ENCODE results near the gene HTR3E. TPM values are rescaled to one million over a fixed set of nuclear protein-coding genes. Genes with fewer than 3 reads are reported as not detected.
A peak's percentile ranks its signal among the peaks of the same experiment; 100 is the strongest.

HTR3E gene
- total RNA-seq, 4 donors from 2014 or later: not detected

GRCh38 chr3:184154885-184155643 is 58.2 kb downstream of the HTR3E start, which contains the start of gene DVL3:
DVL3 (plus strand) TSS chr3:184155377; CDS start chr3:184155636, 259 bp downstream.
- intact Hi-C loops (cut with DNase I; ENCODE audit: low total_unique reads): no loop called here
- Histone ChIP-seq H3K4me1 (peaks cover 4 to 17% of the 10 kb centered on the region in 2 donors), H3K9me3 (no peaks in the 10 kb centered on the region), H3K36me3 (no peaks in the 10 kb centered on the region), H3K27ac (peak within 1 kb of the TSS; percentile 90 to 95), H3K27me3 (no peaks in the 10 kb centered on the region), H3K4me3 (peak within 1 kb of the TSS; percentile 75 to 97)
- TF ChIP-seq, protein P1, sequence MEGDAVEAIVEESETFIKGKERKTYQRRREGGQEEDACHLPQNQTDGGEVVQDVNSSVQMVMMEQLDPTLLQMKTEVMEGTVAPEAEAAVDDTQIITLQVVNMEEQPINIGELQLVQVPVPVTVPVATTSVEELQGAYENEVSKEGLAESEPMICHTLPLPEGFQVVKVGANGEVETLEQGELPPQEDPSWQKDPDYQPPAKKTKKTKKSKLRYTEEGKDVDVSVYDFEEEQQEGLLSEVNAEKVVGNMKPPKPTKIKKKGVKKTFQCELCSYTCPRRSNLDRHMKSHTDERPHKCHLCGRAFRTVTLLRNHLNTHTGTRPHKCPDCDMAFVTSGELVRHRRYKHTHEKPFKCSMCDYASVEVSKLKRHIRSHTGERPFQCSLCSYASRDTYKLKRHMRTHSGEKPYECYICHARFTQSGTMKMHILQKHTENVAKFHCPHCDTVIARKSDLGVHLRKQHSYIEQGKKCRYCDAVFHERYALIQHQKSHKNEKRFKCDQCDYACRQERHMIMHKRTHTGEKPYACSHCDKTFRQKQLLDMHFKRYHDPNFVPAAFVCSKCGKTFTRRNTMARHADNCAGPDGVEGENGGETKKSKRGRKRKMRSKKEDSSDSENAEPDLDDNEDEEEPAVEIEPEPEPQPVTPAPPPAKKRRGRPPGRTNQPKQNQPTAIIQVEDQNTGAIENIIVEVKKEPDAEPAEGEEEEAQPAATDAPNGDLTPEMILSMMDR (IDR thresholded peaks at IDR 0.05): peak in 1 of 4 experiments; percentile 7
- TF ChIP-seq POLR2A (IDR thresholded peaks at IDR 0.05): peak; percentile 49 to 58
- peak; percentile 57 to 73 for DNase-seq

- peak in 1 of 2 donors; percentile 44 for DNase-seq
- TF ChIP-seq, protein P1 (IDR thresholded peaks at IDR 0.05): no peak
- TF ChIP-seq POLR2A (IDR thresholded peaks at IDR 0.05): no peak
- Histone ChIP-seq H3K27ac (peak overlapping the region; percentile 90 to 95), H3K36me3 (no peaks in the 10 kb centered on the region), H3K4me3 (peak overlapping the region; percentile 75 to 97), H3K4me1 (peaks cover 4 to 24% of the 10 kb centered on the region in 2 donors), H3K9me3 (no peaks in the 10 kb centered on the region), H3K27me3 (no peaks in the 10 kb centered on the region)
- intact Hi-C loops (cut with DNase I; ENCODE audit: low total_unique reads): no loop called here
Observed at GRCh38 chr3:184155644-184156521, 59.0 kb downstream of the HTR3E start.

GRCh38 chr3:184156522-184156955 is 59.7 kb downstream of the HTR3E start:
- peaks cover 4 to 27% of the 10 kb centered on the region in 2 donors for H3K4me1 ChIP-seq
- H3K4me3 ChIP-seq: peak overlapping the region; percentile 75 to 97
- intact Hi-C loops (cut with DNase I; ENCODE audit: low total_unique reads): no loop called here
- H3K9me3 ChIP-seq: no peaks in the 10 kb centered on the region
- H3K36me3 ChIP-seq: no peaks in the 10 kb centered on the region
- peak; percentile 58 to 73 for DNase-seq
- TF ChIP-seq POLR2A (IDR thresholded peaks at IDR 0.05): no peak
- TF ChIP-seq, protein P1 (IDR thresholded peaks at IDR 0.05): no peak
- H3K27me3 ChIP-seq: no peaks in the 10 kb centered on the region
- peak overlapping the region; percentile 90 to 95 for H3K27ac ChIP-seq

Small RNAs within 50 kb of the gene (small RNA-seq; reads per million reads assigned to genes)
- gene RF00019: not detected

Other genes with a start within 250 kb of the HTR3E start
- gene PARL, start 212.2 kb upstream of the HTR3E start, total RNA-seq: 10 to 100 TPM in 2 of 4 donors, 1 to 10 TPM in 2; 7.4 to 69.9 (median 22.5) TPM
- gene ABCC5, start 79.2 kb upstream of the HTR3E start, total RNA-seq: 10 to 100 TPM; 15.9 to 46.0 (median 23.3) TPM
- not detected for gene HTR3D, start 65.3 kb upstream of the HTR3E start, total RNA-seq
- under 1 TPM in 1 of 4 donors, not detected in 3; 0.29 TPM for gene HTR3C, start 44.0 kb upstream of the HTR3E start, total RNA-seq
- 10 to 100 TPM in 3 of 4 donors, 1 to 10 TPM in 1; 6.5 to 48.0 (median 32.3) TPM for gene EIF2B5, start 38.3 kb downstream of the HTR3E start, total RNA-seq
- 10 to 100 TPM; 20.5 to 86.3 (median 57.4) TPM for gene DVL3, start 58.3 kb downstream of the HTR3E start, total RNA-seq
- gene AP2M1, start 77.8 kb downstream of the HTR3E start, total RNA-seq: 100 to 1,000 TPM in 3 of 4 donors, 10 to 100 TPM in 1; 81.8 to 248 (median 172) TPM
- gene ABCF3, start 89.1 kb downstream of the HTR3E start, total RNA-seq: 10 to 100 TPM; 11.8 to 73.0 (median 36.8) TPM
- under 1 TPM in 1 of 4 donors, not detected in 3; 0.35 TPM for gene VWA5B2, start 132.5 kb downstream of the HTR3E start, total RNA-seq
- gene ALG3, start 151.9 kb downstream of the HTR3E start, total RNA-seq: 10 to 100 TPM; 16.5 to 77.1 (median 53.1) TPM
- gene EEF1AKMT4, start 152.6 kb downstream of the HTR3E start, total RNA-seq: 1 to 10 TPM in 3 of 4 donors, under 1 TPM in 1; 0.51 to 4.7 (median 2.2) TPM
- not detected for gene CAMK2N2, start 164.5 kb downstream of the HTR3E start, total RNA-seq
- not detected for gene ECE2, start 179.0 kb downstream of the HTR3E start, total RNA-seq
- gene PSMD2, start 202.2 kb downstream of the HTR3E start, total RNA-seq: 100 to 1,000 TPM; 117 to 275 (median 147) TPM
- gene EIF4G1, start 217.5 kb downstream of the HTR3E start, total RNA-seq: 100 to 1,000 TPM; 133 to 269 (median 170) TPM
- 10 to 100 TPM; 13.2 to 42.6 (median 36.8) TPM for gene FAM131A, start 240.5 kb downstream of the HTR3E start, total RNA-seq